A673 (cell line): ENCODE results near the gene GNG14.

Source experiments
- EZH2 ChIP-seq: fragments of 200-600 bp; sonication (generic); IDR thresholded peaks from 2 replicates; pipeline ENCODE4 v1.6.1; 2017; ENCODE audit warnings: borderline replicate concordance, low read depth, mild to moderate bottlenecking, mixed read lengths, antibody characterized with exemption, low read length; ENCODE audit not compliant: poor library complexity, severe bottlenecking
- TF ChIP-seq, protein P1 (sequence below): fragments of 300-800, 200-600 bp; sonication (generic); conservative IDR thresholded peaks from 2 replicates; pipeline ENCODE4 v1.5.1; 2017; ENCODE audit warnings: low read depth, mild to moderate bottlenecking, antibody characterized with exemption, low read length, moderate library complexity, mixed read lengths

DNA sequence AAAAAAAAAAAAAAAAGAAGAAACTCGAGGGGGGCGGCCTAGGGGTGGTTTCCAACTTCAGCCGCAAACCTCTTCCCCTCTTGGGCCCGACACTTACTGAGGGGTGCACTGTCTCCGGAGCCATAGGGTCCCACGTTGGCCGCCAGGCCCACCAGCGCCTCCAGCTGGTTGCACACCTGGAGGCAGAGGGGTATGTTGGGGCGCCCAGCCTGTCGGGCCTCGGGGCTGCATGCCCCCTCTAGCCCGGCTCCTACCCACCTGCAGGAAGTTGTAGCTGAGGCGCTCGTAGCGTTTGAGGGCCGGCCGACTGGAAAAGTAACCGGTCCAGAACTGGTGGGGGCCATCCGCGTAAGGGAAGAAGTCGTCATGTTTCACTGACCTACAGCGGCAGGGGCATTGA is 29.8 kb upstream of the GNG14 start:
- TF ChIP-seq, protein P1, sequence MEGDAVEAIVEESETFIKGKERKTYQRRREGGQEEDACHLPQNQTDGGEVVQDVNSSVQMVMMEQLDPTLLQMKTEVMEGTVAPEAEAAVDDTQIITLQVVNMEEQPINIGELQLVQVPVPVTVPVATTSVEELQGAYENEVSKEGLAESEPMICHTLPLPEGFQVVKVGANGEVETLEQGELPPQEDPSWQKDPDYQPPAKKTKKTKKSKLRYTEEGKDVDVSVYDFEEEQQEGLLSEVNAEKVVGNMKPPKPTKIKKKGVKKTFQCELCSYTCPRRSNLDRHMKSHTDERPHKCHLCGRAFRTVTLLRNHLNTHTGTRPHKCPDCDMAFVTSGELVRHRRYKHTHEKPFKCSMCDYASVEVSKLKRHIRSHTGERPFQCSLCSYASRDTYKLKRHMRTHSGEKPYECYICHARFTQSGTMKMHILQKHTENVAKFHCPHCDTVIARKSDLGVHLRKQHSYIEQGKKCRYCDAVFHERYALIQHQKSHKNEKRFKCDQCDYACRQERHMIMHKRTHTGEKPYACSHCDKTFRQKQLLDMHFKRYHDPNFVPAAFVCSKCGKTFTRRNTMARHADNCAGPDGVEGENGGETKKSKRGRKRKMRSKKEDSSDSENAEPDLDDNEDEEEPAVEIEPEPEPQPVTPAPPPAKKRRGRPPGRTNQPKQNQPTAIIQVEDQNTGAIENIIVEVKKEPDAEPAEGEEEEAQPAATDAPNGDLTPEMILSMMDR = no peak
- no peak for TF ChIP-seq EZH2
